DMS 273 treated with DMSO at 0.1 percent for 48 hours (cell line): Measurements from ENCODE around the gene SIM2.

ENCODE experiments used
- DNase-seq: peaks from one replicate; lab custom pipeline; 2025; lab: John Stamatoyannopoulos, UW

The SIM2 gene

DNA sequence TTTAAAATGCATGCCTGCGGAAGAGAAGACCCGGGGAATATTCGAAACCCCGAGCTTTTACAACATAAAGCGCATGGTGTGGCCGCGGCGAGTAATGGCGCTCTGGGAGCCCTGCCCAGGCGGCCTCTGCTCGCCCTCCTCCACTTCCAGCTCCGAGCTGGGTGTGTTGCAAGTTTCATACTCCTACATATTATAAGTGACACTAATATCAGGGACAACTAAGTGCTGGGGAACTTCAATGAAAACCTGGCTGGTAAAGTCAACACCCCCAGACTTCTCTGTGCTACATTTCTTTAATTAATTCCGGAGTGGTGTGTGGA lies 11.8 kb downstream of the SIM2 start:
- DNase-seq: no peak

- no peak for DNase-seq
Measured at GRCh38 chr21:36713746-36714145, 14.8 kb downstream of the SIM2 start.

DNA sequence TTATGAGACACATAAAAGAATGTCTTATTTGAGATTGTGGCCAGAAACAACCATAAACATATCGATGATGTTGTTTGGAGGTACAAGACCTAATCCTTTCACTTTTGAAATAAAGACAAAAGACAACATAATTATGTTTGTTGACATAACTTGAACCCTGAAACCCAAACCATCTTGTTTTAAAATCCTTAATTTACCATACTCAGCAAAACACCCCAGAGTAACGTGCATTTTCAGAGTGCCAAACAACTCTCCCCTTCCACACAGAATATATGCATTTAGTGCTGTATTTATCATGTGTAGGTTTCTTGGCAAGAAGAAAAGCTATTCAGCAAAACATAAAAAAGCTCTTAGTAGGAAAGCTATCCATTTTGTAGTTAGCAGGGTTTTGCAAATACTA lies 17.5 kb downstream of the SIM2 start:
- no peak for DNase-seq

DNA sequence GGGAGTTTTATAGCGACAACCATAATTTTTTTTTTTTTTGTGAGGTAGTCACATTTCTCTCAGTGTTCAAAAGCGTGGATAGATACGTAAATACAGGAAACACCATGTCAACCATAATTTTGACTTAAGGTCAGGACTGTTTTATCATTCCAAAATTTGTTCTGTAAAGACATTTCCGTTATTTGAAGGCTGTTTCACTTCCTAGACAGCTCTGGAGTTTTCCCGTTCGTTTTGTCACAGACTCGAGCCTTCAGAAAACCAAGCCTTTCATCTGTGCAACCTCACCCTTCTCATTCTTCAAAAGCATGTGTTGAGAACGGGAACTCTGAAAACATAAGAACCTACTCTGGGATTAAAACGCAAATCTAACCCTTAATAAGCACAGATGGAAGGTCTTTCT lies 17.9 kb downstream of the SIM2 start:
- no peak for DNase-seq

GRCh38 chr21:36717976-36718375 lies 19.1 kb downstream of the SIM2 start:
- DNase-seq: no peak

GRCh38 chr21:36718951-36719501 lies 20.1 kb downstream of the SIM2 start:
- no peak for DNase-seq

GRCh38 chr21:36719614-36720013 lies 20.7 kb downstream of the SIM2 start:
- DNase-seq: no peak

- DNase-seq: no peak
Measured at GRCh38 chr21:36721817-36722216, 22.9 kb downstream of the SIM2 start.

GRCh38 chr21:36722370-36723368 lies 23.8 kb downstream of the SIM2 start:
- no peak for DNase-seq

DNA sequence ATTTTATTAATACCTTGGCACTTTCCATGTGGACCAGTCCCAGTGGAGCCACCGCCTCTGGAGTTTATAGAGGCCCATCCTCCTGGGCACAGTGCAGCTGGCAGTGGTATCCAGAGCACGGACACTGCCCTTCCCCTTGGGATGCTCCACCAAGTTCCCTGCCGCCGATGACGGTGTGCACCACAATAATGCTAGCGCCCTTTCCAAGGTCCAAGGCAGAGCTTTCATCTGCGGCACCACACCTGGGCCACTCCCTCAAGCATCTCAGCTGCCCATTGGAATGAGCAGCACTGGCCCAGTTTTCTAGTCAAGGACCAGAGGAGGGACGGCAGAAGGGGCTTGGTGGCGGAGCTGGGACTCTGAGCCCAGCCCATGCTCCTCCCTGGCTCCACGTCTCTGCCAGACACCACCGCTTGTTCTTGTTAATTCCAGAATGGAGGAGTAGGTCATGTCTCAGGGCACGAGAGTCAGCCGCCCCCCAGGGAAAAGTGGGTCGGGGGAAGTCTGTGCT lies 24.5 kb downstream of the SIM2 start:
- DNase-seq: no peak

DNA sequence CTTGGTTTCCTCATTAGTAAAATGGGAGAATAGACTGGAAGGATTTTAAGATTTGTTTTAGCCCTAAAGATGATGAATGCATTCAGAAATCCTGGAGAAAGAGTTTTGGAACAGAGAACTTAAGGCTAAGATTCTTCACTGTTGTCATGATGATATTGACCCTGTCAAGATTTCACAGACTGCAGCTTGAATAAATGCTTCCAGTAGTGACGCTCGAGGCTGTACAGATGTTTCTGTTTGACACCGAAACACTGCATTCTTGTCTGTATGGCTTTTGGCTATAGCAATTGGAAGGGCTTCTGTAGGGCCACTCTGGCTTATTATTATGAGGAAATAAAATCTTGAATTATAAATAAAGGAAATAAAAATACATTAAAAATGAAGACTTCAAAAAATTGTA lies 25.7 kb downstream of the SIM2 start:
- DNase-seq: no peak

- no peak for DNase-seq
Measured at GRCh38 chr21:36725793-36726386, 27.0 kb downstream of the SIM2 start.

DNA sequence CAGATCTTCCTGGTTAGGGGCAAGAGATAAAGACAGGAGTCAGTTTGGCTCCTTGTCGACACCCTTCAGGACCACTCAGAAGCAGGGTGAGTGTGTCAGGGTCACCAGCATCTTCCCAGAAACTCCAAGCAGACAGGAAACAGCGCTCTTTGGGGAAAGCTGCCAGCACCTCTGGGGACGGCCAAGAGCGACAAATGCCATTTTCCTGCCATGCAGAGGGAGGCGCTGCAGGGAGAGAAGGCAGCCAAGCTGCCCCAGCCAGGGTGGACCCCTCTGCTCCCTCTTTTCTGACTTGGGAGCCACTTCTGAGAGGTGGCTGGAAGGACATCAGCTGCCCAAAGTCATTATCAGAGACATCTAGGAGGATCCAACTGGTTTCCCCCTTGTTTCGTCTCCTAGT lies 29.0 kb downstream of the SIM2 start:
- DNase-seq: no peak

GRCh38 chr21:36728371-36729111 lies 29.6 kb downstream of the SIM2 start:
- DNase-seq: no peak

GRCh38 chr21:36729310-36729970 lies 30.5 kb downstream of the SIM2 start:
- no peak for DNase-seq

GRCh38 chr21:36730291-36731281 lies 31.7 kb downstream of the SIM2 start:
- DNase-seq: no peak

- DNase-seq: no peak
Measured at GRCh38 chr21:36732217-36732616, 33.3 kb downstream of the SIM2 start.

DNA sequence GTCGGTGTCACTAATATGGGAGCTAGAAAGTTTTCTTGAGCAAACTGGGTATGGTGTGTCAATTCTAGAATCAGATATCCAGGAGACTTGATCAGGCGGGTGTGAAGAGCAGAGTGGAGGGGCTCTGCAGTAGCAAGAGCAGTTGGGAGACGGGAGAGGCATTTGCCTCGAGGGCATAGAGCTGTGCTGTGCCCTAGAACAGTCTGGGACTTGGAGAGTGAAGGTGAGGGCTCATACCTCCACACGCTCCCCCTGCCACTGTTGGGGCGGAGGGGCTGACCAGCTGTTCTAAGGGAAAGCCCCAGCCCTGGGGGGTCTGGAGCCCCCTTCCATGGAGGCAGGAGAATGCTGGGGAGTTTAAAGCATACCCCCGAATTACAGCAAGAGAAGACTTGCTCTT lies 33.8 kb downstream of the SIM2 start:
- DNase-seq: no peak

DNA sequence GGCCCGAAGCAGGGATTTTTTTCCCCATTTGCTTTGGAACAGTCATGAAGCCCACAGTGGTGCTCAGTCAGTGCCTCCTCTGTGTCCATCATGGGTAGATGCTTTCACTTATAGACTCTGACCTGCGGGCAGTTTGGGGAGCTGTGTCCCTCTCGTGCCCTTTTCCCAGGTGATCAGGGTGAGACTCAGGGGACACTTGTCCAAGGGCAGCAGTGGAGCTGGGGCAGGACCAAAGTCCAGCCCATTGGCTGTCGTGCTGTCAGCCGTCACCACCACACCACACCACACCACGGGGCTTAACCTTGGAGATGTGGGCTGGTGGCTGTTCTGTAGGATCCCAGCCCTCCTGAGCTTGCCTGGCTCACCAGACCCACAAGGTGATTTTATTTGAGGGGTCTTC lies 34.9 kb downstream of the SIM2 start:
- DNase-seq: no peak

GRCh38 chr21:36734367-36735200 lies 35.7 kb downstream of the SIM2 start:
- DNase-seq: no peak
